Bronchial epithelial cell (primary cell): Measurements from ENCODE around the gene TUBGCP3. TPM values are rescaled to one million over a fixed set of nuclear protein-coding genes. Genes with fewer than 3 reads are reported as not detected.

Source experiments
- DNase-seq: peaks from one replicate; pipeline ENCODE4 v3.0.0-alpha.2; 2010; ENCODE audit warnings: low read depth
- FAIRE-seq: peaks from 2 replicates; lab custom pipeline; 2011; peaks lifted over from hg19 to GRCh38; lab: Jason Lieb, UNC
- H3K27me3 ChIP-seq: 2 replicates; pipeline ENCODE4 v1.5.1; 2011; ENCODE audit warnings: low read length; ENCODE audit not compliant: control insufficient read depth, insufficient read depth
- H3K36me3 ChIP-seq: 2 replicates; pipeline ENCODE4 v1.5.1; 2011; ENCODE audit warnings: low read length; ENCODE audit not compliant: control insufficient read depth, insufficient read depth
- H3K4me3 ChIP-seq: 2 replicates; pipeline ENCODE4 v1.5.1; 2011; ENCODE audit warnings: mild to moderate bottlenecking, low read depth, low read length, control low read depth
- CTCF ChIP-seq: IDR thresholded peaks from 2 replicates; pipeline ENCODE4 v1.5.1; 2011; ENCODE audit warnings: mild to moderate bottlenecking, moderate library complexity, low read length, control low read depth, inconsistent platforms; ENCODE audit not compliant: insufficient read depth, severe bottlenecking
- total RNA-seq: library from RNA; depleted of rRNA; stranded (reverse); fragments of >200 nt; gene quantifications from 2 replicates; pipeline ENCODE4 v1.2.1, GENCODE V29; 2014

Gene TUBGCP3
- total RNA-seq, 1 donor from 2014 or later = 17.6 TPM

- H3K36me3 ChIP-seq = no peaks in the 10 kb centered on the region
- H3K27me3 ChIP-seq = peaks cover 4% of the 10 kb centered on the region
- no peak overlapping the region for H3K4me3 ChIP-seq
- no peak for DNase-seq
- no peak for FAIRE-seq
- TF ChIP-seq CTCF = no peak
These were observed 8.3 kb upstream of the TUBGCP3 start for GRCh38 chr13:112596235-112596634.

DNA sequence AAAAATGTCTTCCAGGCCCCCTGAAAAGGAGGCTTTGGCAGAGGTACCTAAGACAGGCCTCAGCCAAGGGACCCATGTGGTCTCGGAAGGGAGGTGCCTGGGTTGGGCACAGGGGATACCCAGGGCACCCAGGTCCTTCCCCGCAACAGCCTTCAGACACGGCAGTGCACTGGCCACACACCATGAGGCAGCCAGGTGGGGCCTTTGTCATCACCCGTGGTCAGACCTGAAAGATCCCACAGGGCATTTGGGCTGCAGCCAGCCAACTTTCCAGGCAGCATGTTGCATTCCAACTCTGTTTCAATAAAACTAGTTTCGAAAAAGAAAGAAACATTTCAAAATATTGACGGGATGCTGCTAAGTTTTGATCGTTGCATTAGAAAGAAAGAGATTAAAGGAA is 4.7 kb upstream of the TUBGCP3 start:
- H3K4me3 ChIP-seq = no peak overlapping the region
- TF ChIP-seq CTCF = no peak
- H3K27me3 ChIP-seq = peaks cover 4% of the 10 kb centered on the region
- H3K36me3 ChIP-seq = no peaks in the 10 kb centered on the region
- DNase-seq = no peak
- no peak for FAIRE-seq

DNA sequence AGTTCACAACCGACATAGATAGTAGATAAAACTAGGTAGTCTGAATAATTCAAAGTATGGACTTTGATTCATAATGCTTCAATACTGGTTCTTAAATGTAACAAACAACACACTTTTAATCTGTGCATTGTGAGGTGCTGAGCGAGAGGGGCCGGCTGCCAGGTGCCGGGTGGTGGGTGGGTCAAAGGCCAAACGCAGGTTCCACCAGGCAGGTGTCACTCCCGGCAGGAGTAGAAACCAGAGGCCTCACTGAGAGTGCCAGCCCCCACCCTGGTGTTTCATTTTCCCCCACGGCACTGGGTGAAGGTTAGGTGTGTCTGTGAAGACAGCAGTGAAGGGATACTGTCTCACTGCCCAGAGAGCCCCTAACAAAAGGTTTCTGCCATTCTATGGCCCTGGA is 4.2 kb upstream of the TUBGCP3 start:
- H3K36me3 ChIP-seq = no peaks in the 10 kb centered on the region
- DNase-seq = no peak
- no peak for FAIRE-seq
- peaks cover 3% of the 10 kb centered on the region for H3K27me3 ChIP-seq
- no peak for TF ChIP-seq CTCF
- H3K4me3 ChIP-seq = no peak overlapping the region

GRCh38 chr13:112588490-112589297 is 741 bp upstream of the TUBGCP3 start:
- DNase-seq = no peak
- TF ChIP-seq CTCF = no peak
- Histone ChIP-seq H3K4me3 (peak overlapping the region; percentile 100), H3K27me3 (no peaks in the 10 kb centered on the region), H3K36me3 (no peaks in the 10 kb centered on the region)
- no peak for FAIRE-seq

DNA sequence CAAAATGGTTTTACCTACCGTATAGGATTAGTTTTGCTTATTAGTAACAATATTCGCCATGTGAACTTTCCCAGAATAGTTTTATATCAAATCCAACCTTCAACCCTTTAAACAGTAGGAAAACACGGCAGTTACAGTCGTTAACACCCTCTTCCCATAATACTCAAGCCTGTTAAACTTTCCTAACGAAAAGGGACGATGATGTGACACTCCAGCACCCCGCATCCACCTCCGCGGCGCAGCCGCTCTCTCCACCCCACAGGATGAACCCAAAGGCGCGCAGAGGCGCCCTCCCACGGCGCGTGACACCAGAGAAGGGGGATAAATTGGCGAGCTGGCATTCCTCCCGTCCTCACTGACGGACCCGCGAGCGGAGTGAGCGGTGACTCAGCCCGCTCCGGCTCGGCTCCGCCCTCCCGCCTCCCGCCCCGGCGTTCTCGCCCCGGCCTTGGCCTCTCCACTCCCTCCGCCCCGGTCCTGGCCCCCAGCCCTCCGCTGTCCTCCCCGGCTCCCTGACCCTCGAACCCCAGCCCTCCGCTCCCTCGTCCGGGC is 665 bp downstream of the TUBGCP3 start:
- Histone ChIP-seq H3K4me3 (peak overlapping the region; percentile 100), H3K27me3 (no peaks in the 10 kb centered on the region), H3K36me3 (no peaks in the 10 kb centered on the region)
- no peak for TF ChIP-seq CTCF
- DNase-seq = peak; percentile 51
- no peak for FAIRE-seq
